HEK293T (cell line): ENCODE data around the gene PLET1.

Experiments
- CTCF ChIA-PET: fragments of 350-600 bp; formaldehyde crosslinking; extraction: SDS; loops from one replicate; lab custom pipeline; 2021; ENCODE audit warnings: antibody characterized with exemption, inconsistent platforms; lab: Yijun Ruan, JAX
- POLR2A ChIA-PET: fragments of 350-600 bp; formaldehyde crosslinking; extraction: SDS; loops from one replicate; lab custom pipeline; 2020; ENCODE audit warnings: antibody characterized with exemption, inconsistent platforms; lab: Yijun Ruan, JAX
- DNase-seq: peaks from one replicate; pipeline ENCODE4 v3.0.0; 2012; ENCODE audit warnings: mixed read lengths; ENCODE audit errors: extremely low spot score
- ARNT ChIP-seq: fragments of 450-650 bp; IDR thresholded peaks from 2 replicates; pipeline ENCODE4 v1.6.1; 2017; ENCODE audit warnings: mild to moderate bottlenecking
- BHLHE40 ChIP-seq: fragments of 450-650 bp; IDR thresholded peaks from 2 replicates; pipeline ENCODE4 v1.6.1; 2016; ENCODE audit warnings: mild to moderate bottlenecking, moderate library complexity, borderline replicate concordance
- CTBP1 ChIP-seq: fragments of 450-650 bp; IDR thresholded peaks from 2 replicates; pipeline ENCODE4 v1.6.1; 2016; ENCODE audit warnings: borderline replicate concordance
- ELF4 ChIP-seq: fragments of 450-650 bp; IDR thresholded peaks from 2 replicates; pipeline ENCODE4 v1.6.1; 2017; ENCODE audit warnings: antibody characterized with exemption
- FOXA1 ChIP-seq: fragments of 450-650 bp; IDR thresholded peaks from 2 replicates; pipeline ENCODE4 v1.6.1; 2016; ENCODE audit warnings: mild to moderate bottlenecking
- FOXK2 ChIP-seq: fragments of 450-650 bp; IDR thresholded peaks from 2 replicates; pipeline ENCODE4 v1.6.1; 2016; ENCODE audit warnings: mild to moderate bottlenecking
- FOXM1 ChIP-seq: fragments of 450-650 bp; IDR thresholded peaks from 2 replicates; pipeline ENCODE4 v1.6.1; 2017; ENCODE audit warnings: mild to moderate bottlenecking, borderline replicate concordance
- HDGF ChIP-seq: fragments of 450-650 bp; IDR thresholded peaks from 2 replicates; pipeline ENCODE4 v1.6.1; 2017; ENCODE audit warnings: antibody characterized with exemption, borderline replicate concordance
- L3MBTL2 ChIP-seq: fragments of 450-650 bp; conservative IDR thresholded peaks from 2 replicates; pipeline ENCODE4 v1.6.1; 2016; ENCODE audit warnings: mild to moderate bottlenecking
- LEF1 ChIP-seq: fragments of 450-650 bp; IDR thresholded peaks from 2 replicates; pipeline ENCODE4 v1.6.1; 2017; ENCODE audit warnings: mild to moderate bottlenecking, borderline replicate concordance
- PKNOX1 ChIP-seq: fragments of 450-650 bp; IDR thresholded peaks from 2 replicates; pipeline ENCODE4 v1.6.1; 2016
- SP1 ChIP-seq: fragments of 450-650 bp; IDR thresholded peaks from 2 replicates; pipeline ENCODE4 v1.6.1; 2017
- SUZ12 ChIP-seq: fragments of 450-650 bp; IDR thresholded peaks from 2 replicates; pipeline ENCODE4 v1.6.1; 2016; ENCODE audit warnings: mild to moderate bottlenecking
- TARDBP ChIP-seq: fragments of 450-650 bp; IDR thresholded peaks from 2 replicates; pipeline ENCODE4 v1.6.1; 2016
- ZNF384 ChIP-seq: fragments of 450-650 bp; IDR thresholded peaks from 2 replicates; pipeline ENCODE4 v1.6.1; 2016

The PLET1 gene

GRCh38 chr11:112265659-112266409, 5.2 kb upstream of the PLET1 start:
- DNase-seq: no peak
- TF ChIP-seq FOXM1 (no peak), ZNF384 (no peak), CTBP1 (no peak), FOXK2 (no peak), FOXA1 (no peak), ELF4 (no peak)
- POLR2A ChIA-PET: no interaction called here
- CTCF ChIA-PET: no interaction called here

- no peak for TF ChIP-seq HDGF
- no peak for TF ChIP-seq ZNF384
- no peak for TF ChIP-seq PKNOX1
- no peak for TF ChIP-seq FOXA1
- ChIA-PET CTCF (no interaction called here), POLR2A (no interaction called here)
- DNase-seq: no peak
These were observed 5.5 kb downstream of the PLET1 start for GRCh38 chr11:112255067-112255720.

GRCh38 chr11:112253605-112254242, 6.9 kb downstream of the PLET1 start:
- ChIA-PET POLR2A (no interaction called here), CTCF (no interaction called here)
- no peak for DNase-seq
- TF ChIP-seq SP1 (no peak), HDGF (no peak)

- POLR2A ChIA-PET: no interaction called here
- CTCF ChIA-PET: no interaction called here
- TF ChIP-seq ELF4 (no peak), PKNOX1 (peak; percentile 67), TARDBP (no peak)
- DNase-seq: no peak
These were observed 10.6 kb downstream of the PLET1 start for GRCh38 chr11:112249871-112250610.

- no peak for DNase-seq
- no peak for TF ChIP-seq HDGF
- no peak for TF ChIP-seq L3MBTL2
- TF ChIP-seq FOXK2: no peak
- TF ChIP-seq SP1: no peak
- TF ChIP-seq ELF4: no peak
- TF ChIP-seq TARDBP: no peak
- no peak for TF ChIP-seq FOXM1
- POLR2A ChIA-PET: no interaction called here
- CTCF ChIA-PET: no interaction called here
These were observed 12.5 kb downstream of the PLET1 start for GRCh38 chr11:112248201-112248600.

GRCh38 chr11:112247201-112247600, 13.5 kb downstream of the PLET1 start:
- TF ChIP-seq ARNT (no peak), FOXK2 (no peak), ZNF384 (no peak), ELF4 (no peak), FOXM1 (no peak), HDGF (no peak), L3MBTL2 (no peak), CTBP1 (no peak), PKNOX1 (no peak), SP1 (no peak), LEF1 (no peak)
- POLR2A ChIA-PET: no interaction called here
- CTCF ChIA-PET: no interaction called here
- DNase-seq: no peak

GRCh38 chr11:112241486-112241885, 19.2 kb downstream of the PLET1 start:
- DNase-seq: no peak
- TF ChIP-seq ARNT (no peak), FOXK2 (no peak), CTBP1 (no peak), SUZ12 (no peak), ELF4 (no peak), HDGF (no peak), FOXA1 (no peak), PKNOX1 (no peak), BHLHE40 (no peak), FOXM1 (no peak), L3MBTL2 (no peak), TARDBP (no peak), SP1 (no peak), ZNF384 (no peak), LEF1 (no peak)
- ChIA-PET POLR2A (interaction anchor here (0.8 kb wide), 1 partner anchor 16 kb away, joined by 3 read pairs; no protein-coding TSS in a partner anchor), CTCF (no interaction called here)
